IMR-90 (cell line): ENCODE results near the gene NAE1.

Experiments
- CEBPB ChIP-seq: IDR thresholded peaks from 2 replicates; pipeline ENCODE4 v1.6.1; 2012; ENCODE audit warnings: low read depth, low read length, improper control_type of control experiment
- CHD1 ChIP-seq: IDR thresholded peaks from 2 replicates; pipeline ENCODE4 v1.6.1; 2012; ENCODE audit warnings: low read depth, low read length, improper control_type of control experiment
- CTCF ChIP-seq: conservative IDR thresholded peaks from 2 replicates; pipeline ENCODE4 v1.5.1; 2012; ENCODE audit warnings: mild to moderate bottlenecking, low read depth, low read length, improper control_type of control experiment
- ELK1 ChIP-seq: fragments of 150-350 bp; IDR thresholded peaks from 2 replicates; pipeline ENCODE4 v1.6.1; 2016; ENCODE audit warnings: low read depth, mild to moderate bottlenecking, low read length, moderate library complexity, borderline replicate concordance
- FOS ChIP-seq: fragments of 150-350 bp; IDR thresholded peaks from 2 replicates; pipeline ENCODE4 v1.6.1; 2016; ENCODE audit warnings: low read depth, low read length
- MAFK ChIP-seq: IDR thresholded peaks from 2 replicates; pipeline ENCODE4 v1.6.1; 2012; ENCODE audit warnings: low read depth, low read length, improper control_type of control experiment
- MAZ ChIP-seq: IDR thresholded peaks from 2 replicates; pipeline ENCODE4 v1.6.1; 2012; ENCODE audit warnings: low read depth, mild to moderate bottlenecking, low read length, improper control_type of control experiment, moderate library complexity, borderline replicate concordance
- MXI1 ChIP-seq: IDR thresholded peaks from 2 replicates; pipeline ENCODE4 v1.6.1; 2012; ENCODE audit warnings: low read depth, mild to moderate bottlenecking, low read length, moderate library complexity, borderline replicate concordance
- POLR2A ChIP-seq: IDR thresholded peaks from 2 replicates; pipeline ENCODE4 v1.6.1; 2012; ENCODE audit warnings: mild to moderate bottlenecking, low read depth, low read length
- RAD21 ChIP-seq: IDR thresholded peaks from 2 replicates; pipeline ENCODE4 v1.6.1; 2012; ENCODE audit warnings: low read length, improper control_type of control experiment
- RFX5 ChIP-seq: IDR thresholded peaks from 2 replicates; pipeline ENCODE4 v1.8.0; 2012; ENCODE audit warnings: low read depth, mild to moderate bottlenecking, low read length, moderate library complexity
- SMC3 ChIP-seq: fragments of 150-350 bp; IDR thresholded peaks from 2 replicates; pipeline ENCODE4 v1.6.1; 2016; ENCODE audit warnings: low read depth, mild to moderate bottlenecking, antibody characterized with exemption, low read length, moderate library complexity
- USF2 ChIP-seq: fragments of 150-350 bp; IDR thresholded peaks from 2 replicates; pipeline ENCODE4 v1.6.1; 2017; ENCODE audit warnings: mild to moderate bottlenecking, antibody characterized with exemption, low read length, low read depth

GRCh38 chr16:66846831-66847230 is 16.1 kb upstream of the NAE1 start:
- TF ChIP-seq CTCF (no peak), POLR2A (no peak), CEBPB (no peak), RAD21 (no peak), RFX5 (no peak), USF2 (no peak), MXI1 (no peak), FOS (no peak), SMC3 (no peak), ELK1 (no peak), MAFK (no peak), MAZ (no peak), CHD1 (no peak)
